Mesangial cell (primary cell): ENCODE measurements around the gene SLC6A4. TPM values are rescaled to one million over a fixed set of nuclear protein-coding genes. Genes with fewer than 3 reads are reported as not detected.

Experiments used
- total RNA-seq: library from RNA; depleted of rRNA; stranded (reverse); fragments of >200 nt; gene quantifications from 2 replicates; pipeline ENCODE4 v1.2.3, GENCODE V29; 2015

Gene SLC6A4
- under 0.01 TPM in 1 of 2 replicates, not detected in the other for total RNA-seq

DNA sequence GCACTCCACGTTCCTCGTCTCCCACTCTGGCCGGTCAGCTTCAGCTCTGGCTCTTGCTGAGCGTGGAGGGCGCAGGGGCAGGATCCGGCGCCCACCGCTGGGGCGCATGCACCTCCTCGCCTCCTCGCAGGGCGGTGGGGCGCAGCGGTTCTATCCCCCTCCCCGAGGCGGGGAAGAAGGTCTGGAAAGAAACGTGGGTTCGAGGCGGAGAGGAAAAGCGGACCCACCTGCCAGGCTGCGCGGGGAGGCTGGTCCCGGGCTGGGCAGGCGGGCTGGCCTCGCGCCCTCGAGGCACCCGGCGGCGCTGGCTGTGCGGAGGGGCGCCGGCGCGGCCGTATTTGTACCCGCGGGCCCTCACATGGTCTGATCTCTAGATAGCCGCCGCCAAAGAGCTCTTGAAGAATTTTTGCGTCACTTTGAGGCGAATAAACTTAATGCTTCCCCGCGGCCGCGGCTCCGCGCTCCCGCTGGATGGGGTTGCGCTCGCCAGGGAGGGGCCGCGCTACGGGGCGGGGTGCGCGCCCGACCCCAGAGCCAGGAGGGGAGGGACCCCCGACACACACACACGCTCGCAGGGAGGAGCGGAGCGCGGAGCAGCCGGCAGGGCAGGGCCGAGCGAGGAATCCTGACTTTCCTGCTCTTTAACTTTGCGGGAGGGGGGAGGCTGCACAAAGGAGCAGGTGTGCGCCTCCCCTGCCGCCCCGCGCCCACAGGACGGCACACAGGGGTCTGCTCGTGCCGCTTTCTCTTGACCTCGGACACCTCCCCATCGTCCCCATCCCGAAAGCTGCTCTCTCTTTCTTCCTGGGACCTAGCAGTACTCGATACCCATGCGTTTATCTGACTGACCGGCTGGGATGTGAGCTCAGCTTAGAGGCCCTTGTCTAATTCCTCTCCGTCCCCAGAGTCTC is at the start of gene SLC6A4:
SLC6A4 (minus strand) TSS at position 312 of the 911 bp plus-strand sequence. CDS start 13,739 bp downstream, outside the sequence.

Other genes starting within 250 kb of the SLC6A4 start
- 3.4 and 4.6 TPM in 2 replicates for gene NSRP1, start 118.9 kb downstream of the SLC6A4 start, total RNA-seq
- gene BLMH, start 56.2 kb upstream of the SLC6A4 start, total RNA-seq, result 26.1 and 28.5 TPM in 2 replicates
- not detected in 2 replicates for gene TMIGD1, start 98.4 kb upstream of the SLC6A4 start, total RNA-seq
- gene CPD, start 143.2 kb upstream of the SLC6A4 start, total RNA-seq, result 31.0 and 169 TPM in 2 replicates
- gene GOSR1, start 241.7 kb upstream of the SLC6A4 start, total RNA-seq, result 22.4 and 28.0 TPM in 2 replicates